HG03558 (cell line): ENCODE measurements around the gene CACNA1S.

ENCODE experiments used
- ATAC-seq: cut with Tn5 transposase; IDR thresholded peaks from one replicate; pipeline ENCODE4 v1.9.1; 2021; ENCODE audit warnings: moderate number of reproducible peaks; ENCODE audit not compliant: unreplicated experiment; ENCODE audit errors: extremely low read depth

CACNA1S gene

GRCh38 chr1:201019321-201019977 lies 92.8 kb downstream of the CACNA1S start:
- ATAC-seq = peak; percentile 44

DNA sequence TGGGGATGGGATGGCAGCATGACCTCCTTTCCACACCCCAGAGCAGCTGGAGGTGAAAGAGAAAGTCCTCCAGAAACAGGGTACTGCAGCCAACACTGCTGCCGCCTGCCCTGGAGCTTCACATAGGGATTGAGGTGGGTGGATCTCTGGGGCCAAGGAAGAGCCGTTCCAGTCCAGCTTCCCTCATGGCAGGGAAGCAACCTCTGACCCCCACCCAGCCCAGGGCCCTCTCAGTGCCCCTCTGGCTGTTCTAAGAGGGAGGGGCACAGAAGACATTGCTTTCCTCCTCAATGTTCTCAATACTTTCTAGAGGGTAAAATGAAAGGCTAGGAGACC lies 94.4 kb downstream of the CACNA1S start:
- no peak for ATAC-seq

DNA sequence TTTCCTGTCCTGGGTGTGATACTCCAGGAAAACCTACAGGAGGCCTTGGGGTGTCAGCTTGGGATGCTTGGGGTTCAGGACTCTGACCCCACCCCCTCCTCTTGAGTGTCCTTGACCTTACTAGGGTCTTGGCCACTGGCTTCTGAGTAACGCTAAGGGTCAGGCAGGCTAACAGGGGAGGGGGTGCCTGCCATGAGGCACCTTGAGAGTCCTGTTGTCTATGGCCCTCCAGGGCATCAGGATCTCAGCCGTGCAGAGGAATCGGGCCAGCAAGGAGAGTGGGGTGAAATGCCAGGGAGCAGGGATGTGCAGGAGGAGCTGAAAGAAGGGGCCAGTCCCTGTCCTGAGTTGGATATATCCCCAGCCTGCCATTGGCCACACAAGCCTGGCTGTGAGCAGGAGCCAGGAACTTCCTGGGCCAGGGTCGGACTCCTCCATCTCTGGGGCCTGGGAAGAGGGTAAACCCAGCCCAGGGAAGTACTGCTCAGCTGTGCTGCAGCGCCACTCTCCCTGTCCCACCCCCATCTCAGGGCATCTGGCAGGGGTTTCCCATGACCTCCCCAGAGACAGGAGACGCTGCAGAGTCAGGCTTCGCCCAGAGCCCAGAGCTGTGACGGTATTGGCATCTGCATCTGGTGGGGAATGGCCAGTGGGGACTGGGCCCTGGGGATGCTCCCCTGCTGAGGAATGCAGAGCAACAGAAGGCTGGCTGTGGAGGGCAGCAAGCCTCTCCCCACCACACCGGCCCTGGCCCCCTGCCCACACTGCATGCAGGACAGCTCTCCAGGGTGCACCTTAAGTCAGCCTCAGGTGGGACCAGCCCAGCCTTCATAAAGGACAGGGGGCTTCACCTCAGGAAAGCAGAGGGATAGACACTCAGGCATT lies 95.0 kb downstream of the CACNA1S start:
- ATAC-seq = no peak

DNA sequence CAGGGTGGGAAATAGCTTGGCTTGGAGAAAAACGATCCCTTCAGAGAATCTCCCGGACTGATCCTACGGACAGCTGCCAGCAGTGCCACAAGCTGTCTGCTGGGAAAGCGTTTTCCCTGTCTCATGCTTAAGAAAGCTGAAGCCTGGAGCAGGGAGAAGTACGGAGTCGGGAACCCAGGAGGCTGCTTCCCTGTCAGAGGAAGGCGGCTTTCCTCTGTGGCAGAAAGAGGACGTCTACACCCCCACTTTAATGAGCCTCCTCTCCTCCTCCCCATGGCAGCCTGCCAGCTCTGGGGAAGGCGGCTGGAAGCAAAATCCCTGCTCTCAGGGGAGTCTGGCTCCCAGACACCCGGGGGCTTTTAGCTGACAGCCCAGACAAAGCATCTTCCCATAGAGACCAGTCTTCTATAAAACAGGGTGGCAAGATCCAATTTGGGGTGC lies 96.0 kb downstream of the CACNA1S start:
- no peak for ATAC-seq

GRCh38 chr1:201015551-201016091 lies 96.6 kb downstream of the CACNA1S start:
- no peak for ATAC-seq

DNA sequence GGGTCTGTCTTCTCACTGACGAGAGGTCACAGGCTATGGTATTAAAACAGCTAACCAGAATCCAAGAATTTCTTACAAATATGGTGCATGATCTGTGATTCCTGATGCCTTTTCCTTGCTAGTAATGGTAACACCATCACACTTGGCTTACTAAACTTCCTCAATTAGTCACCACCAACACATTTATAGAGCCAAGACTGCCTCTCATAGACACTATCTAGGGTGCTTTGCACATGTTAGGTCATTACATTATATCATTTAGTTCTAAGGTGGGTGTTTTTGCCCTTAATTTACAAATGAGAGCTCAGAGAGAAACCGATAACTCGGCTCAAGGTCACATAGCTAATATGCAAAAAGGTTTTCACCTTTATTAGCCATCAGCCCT lies 97.4 kb downstream of the CACNA1S start:
- no peak for ATAC-seq

GRCh38 chr1:201013991-201014815 lies 98.0 kb downstream of the CACNA1S start:
- ATAC-seq = no peak

- ATAC-seq = no peak
Measured at GRCh38 chr1:201013031-201013485, 99.2 kb downstream of the CACNA1S start.

DNA sequence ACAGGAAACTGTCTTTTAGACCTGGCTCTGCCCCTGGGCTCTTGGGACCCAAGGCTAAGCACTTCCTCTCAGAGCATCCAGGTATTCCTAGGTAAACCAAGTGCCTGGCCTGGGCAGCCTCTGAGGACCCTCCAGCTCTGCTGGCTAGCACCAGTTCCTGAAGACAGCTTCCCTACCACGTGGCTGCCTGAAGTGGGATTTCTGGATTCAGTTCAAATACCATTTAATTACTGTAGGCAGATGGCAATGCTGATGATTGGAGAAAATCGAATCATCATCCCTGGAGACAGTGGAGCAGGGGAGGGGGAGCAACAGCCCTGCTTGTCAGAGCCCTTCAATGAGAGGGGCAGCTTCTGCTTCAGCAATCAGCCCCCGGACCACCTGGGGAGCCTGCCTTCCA lies 100.6 kb downstream of the CACNA1S start:
- no peak for ATAC-seq

DNA sequence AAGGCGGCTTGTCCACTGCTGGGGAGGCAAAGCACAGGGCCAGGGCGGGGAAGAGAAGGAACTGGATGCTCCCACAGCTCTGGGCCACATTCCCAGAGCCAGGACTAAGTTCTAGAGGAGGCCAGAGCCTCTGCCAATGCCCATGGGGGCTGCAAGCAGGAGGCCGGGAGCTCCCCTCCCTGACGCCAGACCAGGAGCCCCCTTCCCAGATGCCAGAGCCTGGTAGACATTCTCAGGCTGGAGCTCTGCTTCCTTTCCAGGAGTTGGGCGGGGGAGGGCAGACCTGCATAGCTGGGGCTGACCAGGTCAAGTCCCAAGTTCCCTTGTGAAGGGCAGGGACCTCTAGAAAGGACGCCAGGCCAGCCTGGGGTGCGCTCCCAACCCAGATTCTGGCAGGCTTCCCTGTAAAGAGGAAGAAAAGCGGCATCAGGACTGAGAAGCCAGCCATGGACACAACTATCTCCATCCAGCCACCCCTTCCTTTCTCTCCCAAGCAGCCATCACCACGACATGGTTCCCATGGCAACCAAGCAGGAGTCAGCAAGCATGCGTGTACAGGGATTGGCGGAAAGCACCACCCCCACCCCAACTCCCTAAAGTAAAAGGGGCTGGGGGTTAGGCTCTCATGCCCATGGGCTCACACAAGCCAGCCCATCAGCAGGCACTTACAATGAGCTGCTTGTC lies 102.1 kb downstream of the CACNA1S start:
- ATAC-seq = no peak

DNA sequence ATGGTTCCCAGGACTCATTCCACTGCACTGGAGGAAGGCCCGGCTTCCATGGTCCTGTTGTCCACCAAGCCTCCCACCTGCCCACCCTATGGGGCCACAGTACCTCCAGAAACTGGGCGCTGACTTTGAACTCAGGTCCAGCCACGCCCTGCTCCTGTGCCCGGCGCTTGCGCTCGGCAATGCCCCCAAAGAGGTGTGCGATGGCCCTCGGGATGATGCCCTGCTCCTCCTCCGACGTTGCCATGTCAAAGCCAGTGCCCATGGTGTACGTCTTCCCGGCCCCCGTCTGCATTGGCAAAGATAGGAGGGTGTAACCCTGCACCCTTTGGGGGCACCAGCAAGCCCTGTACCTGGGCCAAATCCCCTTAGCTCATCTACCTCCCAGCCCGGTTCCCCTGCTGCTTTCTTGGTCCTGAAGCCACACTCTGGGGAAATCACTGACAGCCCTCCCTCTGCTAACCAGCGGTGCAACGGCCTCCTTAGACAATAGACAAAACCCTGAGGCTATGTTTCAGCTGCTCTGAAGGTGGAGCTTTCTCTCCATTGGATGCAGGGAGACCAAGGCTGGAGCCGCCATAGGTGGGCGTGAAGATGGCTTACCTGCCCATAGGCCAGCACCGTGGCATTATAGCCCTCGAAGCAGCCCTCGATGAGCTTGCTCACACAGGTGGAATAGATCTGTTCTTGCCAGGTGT lies 103.4 kb downstream of the CACNA1S start:
- no peak for ATAC-seq

- ATAC-seq = no peak
Measured at GRCh38 chr1:201007481-201007880, 104.7 kb downstream of the CACNA1S start.

DNA sequence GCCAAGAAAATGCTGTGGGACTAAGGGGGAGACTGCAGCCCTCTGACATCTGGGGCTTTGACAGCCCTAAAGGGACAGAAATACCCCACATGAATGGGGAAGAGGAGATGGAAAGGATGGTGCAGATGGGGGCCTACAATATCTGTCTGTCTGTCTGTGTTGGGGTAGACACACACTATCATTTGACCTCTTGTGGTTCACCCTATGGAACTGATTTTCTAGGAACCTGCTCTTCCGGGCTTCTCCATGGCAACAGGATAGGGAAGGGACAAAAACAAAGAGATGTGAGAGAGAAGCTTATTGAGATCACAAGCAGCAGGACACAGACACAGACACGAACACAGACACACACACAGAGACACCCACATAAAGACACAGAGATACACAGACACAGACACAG lies 105.8 kb downstream of the CACNA1S start:
- no peak for ATAC-seq

GRCh38 chr1:201004732-201005131 lies 107.5 kb downstream of the CACNA1S start:
- ATAC-seq = no peak

- no peak for ATAC-seq
Measured at GRCh38 chr1:201004154-201004553, 108.1 kb downstream of the CACNA1S start.

DNA sequence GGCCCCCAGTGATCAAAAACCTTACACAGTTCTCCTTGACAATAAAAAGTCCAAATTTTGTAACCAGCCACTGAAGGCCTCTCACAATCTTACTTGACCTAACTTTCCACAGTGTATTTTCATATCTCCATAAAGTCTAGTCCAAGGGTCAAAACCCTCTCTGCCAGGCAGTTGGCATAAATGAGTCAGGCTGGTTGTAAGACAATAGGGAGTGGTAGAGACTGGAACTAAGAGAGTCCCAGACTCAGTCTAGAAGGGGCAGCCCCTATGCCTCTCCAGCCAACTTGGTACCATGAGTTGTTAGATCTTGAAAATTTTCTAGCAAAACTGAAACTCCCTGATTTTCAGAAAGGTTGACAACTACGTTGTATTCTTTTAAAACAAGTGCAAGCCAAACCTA lies 109.7 kb downstream of the CACNA1S start:
- no peak for ATAC-seq

DNA sequence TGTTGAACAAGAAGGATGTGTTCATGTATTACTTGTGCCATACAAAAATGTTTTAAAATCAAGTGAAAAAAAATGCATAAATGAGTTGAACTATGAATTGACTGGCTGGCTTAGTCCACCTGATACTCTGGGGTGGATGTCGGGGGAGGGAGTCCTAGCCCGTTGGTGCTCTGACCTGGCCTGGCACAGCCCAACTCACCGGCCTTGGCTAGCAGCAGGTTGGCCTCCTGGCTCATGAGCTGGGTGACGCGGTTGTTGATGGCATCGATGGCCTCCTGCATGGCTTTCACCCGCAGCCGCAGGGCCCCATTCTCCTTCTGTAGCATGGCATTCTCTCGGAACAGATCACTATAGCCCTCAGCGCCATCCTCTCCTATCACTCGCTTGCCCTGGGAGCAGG lies 110.3 kb downstream of the CACNA1S start:
- no peak for ATAC-seq

DNA sequence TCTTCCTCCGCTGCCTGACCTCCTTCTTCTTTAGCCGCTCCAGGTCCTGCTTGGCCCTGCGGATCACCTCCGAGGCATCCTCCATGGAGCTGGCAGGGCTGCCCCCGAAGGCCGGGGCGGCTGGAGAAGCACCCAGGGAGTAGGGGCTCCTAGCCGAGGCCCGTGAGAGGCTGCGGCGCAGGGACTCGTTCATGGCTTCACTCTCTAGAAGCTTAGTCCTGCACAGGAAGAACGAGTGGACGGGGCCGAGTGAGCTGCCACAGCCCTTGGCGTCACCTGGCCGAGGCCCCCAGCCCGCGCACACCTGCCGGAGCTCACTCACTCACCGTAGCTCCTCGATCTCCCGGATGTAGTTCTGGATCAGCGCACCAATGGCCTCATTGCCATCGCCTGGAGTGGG lies 111.8 kb downstream of the CACNA1S start:
- ATAC-seq = no peak

GRCh38 chr1:200999667-201000066 lies 112.6 kb downstream of the CACNA1S start:
- no peak for ATAC-seq
